ENCODE data around the gene TCHH. TPM values are rescaled to one million over a fixed set of nuclear protein-coding genes. Genes with fewer than 3 reads are reported as not detected.

TCHH gene
- total RNA-seq, 1 experiment from 2014 or later: 0.24 TPM

- BruUV-seq (replicated peaks): no TSS peak
- Histone ChIP-seq H3K27ac (ENCODE audit: low read depth, low read length, poor library complexity, severe bottlenecking) (no peak overlapping the region), H3K9me3 (ENCODE audit: low read depth, low read length, poor library complexity, severe bottlenecking) (peaks cover 26% of the 10 kb centered on the region), H3K4me3 (ENCODE audit: low read depth, low read length, poor library complexity, severe bottlenecking) (no peak overlapping the region), H3K36me3 (ENCODE audit: insufficient read depth, low read length, poor library complexity, severe bottlenecking) (no peaks in the 10 kb centered on the region), H3K27me3 (replicated peaks; ENCODE audit: insufficient read depth, low read depth, low read length, poor library complexity) (peaks cover 96% of the 10 kb centered on the region), H3K4me1 (ENCODE audit: insufficient read depth, low read length, poor library complexity, severe bottlenecking) (peaks cover 24% of the 10 kb centered on the region)
- POLR2A ChIA-PET (ENCODE audit: low non-redundant PET): no interaction called here
- peak; percentile 4 for DNase-seq (ENCODE audit: low spot score)
- TF ChIP-seq CTCF (conservative IDR thresholded peaks at IDR 0.05; ENCODE audit: low read depth, low read length) (no peak), EZH2 (IDR thresholded peaks at IDR 0.05; ENCODE audit: borderline replicate concordance, low read depth, low read length, poor library complexity, severe bottlenecking) (peak; percentile 76)
- CTCF ChIA-PET: interaction anchor here (0.7 kb wide), 1 partner anchor 10 kb away, joined by 4 read pairs; no protein-coding TSS in a partner anchor
- intact Hi-C loops (cut with micrococcal nuclease; ENCODE audit: unreplicated experiment): loop anchor here (5.0 kb wide), 1 partner anchor 55 kb away; no protein-coding TSS in a partner anchor
Measured at GRCh38 chr1:152107031-152107983, 7.9 kb downstream of the TCHH start.

- Histone ChIP-seq H3K4me3 (ENCODE audit: low read depth, low read length, poor library complexity, severe bottlenecking) (no peak overlapping the region), H3K27ac (ENCODE audit: low read depth, low read length, poor library complexity, severe bottlenecking) (no peak overlapping the region), H3K36me3 (ENCODE audit: insufficient read depth, low read length, poor library complexity, severe bottlenecking) (no peaks in the 10 kb centered on the region), H3K4me1 (ENCODE audit: insufficient read depth, low read length, poor library complexity, severe bottlenecking) (peaks cover 5% of the 10 kb centered on the region), H3K27me3 (replicated peaks; ENCODE audit: insufficient read depth, low read depth, low read length, poor library complexity) (peaks cover 98% of the 10 kb centered on the region), H3K9me3 (ENCODE audit: low read depth, low read length, poor library complexity, severe bottlenecking) (peaks cover 26% of the 10 kb centered on the region)
- DNase-seq (ENCODE audit: low spot score): no peak
- intact Hi-C loops (cut with micrococcal nuclease; ENCODE audit: unreplicated experiment): loop anchor here (5.0 kb wide), 1 partner anchor 53 kb away; no protein-coding TSS in a partner anchor
- ChIA-PET POLR2A (ENCODE audit: low non-redundant PET) (interaction anchor here (0.5 kb wide), 1 partner anchor 68 kb away, joined by 3 read pairs; no protein-coding TSS in a partner anchor), CTCF (no interaction called here)
- TF ChIP-seq EZH2 (IDR thresholded peaks at IDR 0.05; ENCODE audit: borderline replicate concordance, low read depth, low read length, poor library complexity, severe bottlenecking): no peak
- no peak for TF ChIP-seq CTCF (conservative IDR thresholded peaks at IDR 0.05; ENCODE audit: low read depth, low read length)
- BruUV-seq (replicated peaks): no TSS peak
Measured at GRCh38 chr1:152104854-152105253, 10.4 kb downstream of the TCHH start.

GRCh38 chr1:152096931-152097330 lies 18.3 kb downstream of the TCHH start:
- no TSS peak for BruUV-seq (replicated peaks)
- Histone ChIP-seq H3K4me3 (ENCODE audit: low read depth, low read length, poor library complexity, severe bottlenecking) (no peak overlapping the region), H3K27me3 (replicated peaks; ENCODE audit: insufficient read depth, low read depth, low read length, poor library complexity) (peaks cover 71% of the 10 kb centered on the region), H3K9me3 (ENCODE audit: low read depth, low read length, poor library complexity, severe bottlenecking) (no peaks in the 10 kb centered on the region), H3K36me3 (ENCODE audit: insufficient read depth, low read length, poor library complexity, severe bottlenecking) (no peaks in the 10 kb centered on the region), H3K27ac (ENCODE audit: low read depth, low read length, poor library complexity, severe bottlenecking) (no peak overlapping the region), H3K4me1 (ENCODE audit: insufficient read depth, low read length, poor library complexity, severe bottlenecking) (no peaks in the 10 kb centered on the region)
- ChIA-PET CTCF (no interaction called here), POLR2A (ENCODE audit: low non-redundant PET) (no interaction called here)
- intact Hi-C loops (cut with micrococcal nuclease; ENCODE audit: unreplicated experiment): no loop called here
- no peak for DNase-seq (ENCODE audit: low spot score)
- TF ChIP-seq CTCF (conservative IDR thresholded peaks at IDR 0.05; ENCODE audit: low read depth, low read length) (no peak), EZH2 (IDR thresholded peaks at IDR 0.05; ENCODE audit: borderline replicate concordance, low read depth, low read length, poor library complexity, severe bottlenecking) (no peak)

All from A673 (cell line).